HG03521 (cell line): Measurements from ENCODE around the gene GPRIN3.
"Not testable (repeated sequence)": the region's sequence is repeated elsewhere in the genome, so short reads cannot be mapped to it uniquely, and the experiment has no call there.

ENCODE experiments used
- ATAC-seq: cut with Tn5 transposase; IDR thresholded peaks from one replicate; pipeline ENCODE4 v1.9.1; 2021; ENCODE audit warnings: mild to moderate bottlenecking, moderate library complexity; ENCODE audit not compliant: unreplicated experiment

Gene GPRIN3

GRCh38 chr4:89314291-89314690, 6.7 kb upstream of the GPRIN3 start:
- no peak for ATAC-seq

GRCh38 chr4:89312066-89312465, 4.5 kb upstream of the GPRIN3 start:
- no peak for ATAC-seq

- no peak for ATAC-seq
These were observed 3.8 kb upstream of the GPRIN3 start for GRCh38 chr4:89311433-89311832.

- not testable (repeated sequence) for ATAC-seq
These were observed 1.6 kb upstream of the GPRIN3 start for GRCh38 chr4:89309154-89309553.

GRCh38 chr4:89308161-89308500, 531 bp upstream of the GPRIN3 start:
- no peak for ATAC-seq

GRCh38 chr4:89307178-89307445, 488 bp downstream of the GPRIN3 start:
- ATAC-seq, result no peak

- ATAC-seq, result no peak
These were observed 968 bp downstream of the GPRIN3 start for GRCh38 chr4:89306486-89307177.

- ATAC-seq, result no peak
These were observed 1.7 kb downstream of the GPRIN3 start for GRCh38 chr4:89305712-89306437.

- ATAC-seq, result no peak
These were observed 2.6 kb downstream of the GPRIN3 start for GRCh38 chr4:89305028-89305427.

GRCh38 chr4:89303814-89304388, 3.7 kb downstream of the GPRIN3 start:
- ATAC-seq, result no peak

- ATAC-seq, result no peak
These were observed 4.4 kb downstream of the GPRIN3 start for GRCh38 chr4:89303177-89303576.

- no peak for ATAC-seq
These were observed 5.7 kb downstream of the GPRIN3 start for GRCh38 chr4:89301902-89302301.

GRCh38 chr4:89301003-89301402, 6.6 kb downstream of the GPRIN3 start:
- no peak for ATAC-seq

GRCh38 chr4:89300499-89300898, 7.1 kb downstream of the GPRIN3 start:
- ATAC-seq, result no peak

GRCh38 chr4:89300060-89300459, 7.5 kb downstream of the GPRIN3 start:
- ATAC-seq, result no peak

- no peak for ATAC-seq
These were observed 8.3 kb downstream of the GPRIN3 start for GRCh38 chr4:89299153-89299791.

- ATAC-seq, result no peak
These were observed 8.8 kb downstream of the GPRIN3 start for GRCh38 chr4:89298788-89299152.

- no peak for ATAC-seq
These were observed 9.4 kb downstream of the GPRIN3 start for GRCh38 chr4:89298155-89298554.

GRCh38 chr4:89296896-89297295, 10.7 kb downstream of the GPRIN3 start:
- no peak for ATAC-seq

GRCh38 chr4:89296399-89296798, 11.2 kb downstream of the GPRIN3 start:
- ATAC-seq, result no peak

GRCh38 chr4:89295415-89295927, 12.1 kb downstream of the GPRIN3 start:
- ATAC-seq, result no peak
